GM12891 (cell line): ENCODE results near the gene GTF3C2.
A peak's percentile ranks its signal among the peaks of the same experiment; 100 is the strongest.
"Not testable (repeated sequence)": the region's sequence is repeated elsewhere in the genome, so short reads cannot be mapped to it uniquely, and the experiment has no call there.

ENCODE experiments used
- DNase-seq: peaks from one replicate; pipeline ENCODE4 v3.0.0; 2011; ENCODE audit warnings: low spot score; ENCODE audit not compliant: insufficient read length
- FAIRE-seq: peaks from 2 replicates; lab custom pipeline; 2011; peaks lifted over from hg19 to GRCh38; lab: Jason Lieb, UNC
- PAX5 ChIP-seq: IDR thresholded peaks from 2 replicates; pipeline ENCODE4 v1.6.1; 2011; ENCODE audit warnings: low read length, moderate library complexity, mild to moderate bottlenecking; ENCODE audit not compliant: insufficient read depth, severe bottlenecking
- POLR2A ChIP-seq: IDR thresholded peaks from 2 replicates; pipeline ENCODE4 v1.6.1; 2011; ENCODE audit warnings: low read depth, low read length, control low read depth
- POLR2AphosphoS5 ChIP-seq: IDR thresholded peaks from 2 replicates; pipeline ENCODE4 v1.6.1; 2011; ENCODE audit warnings: low read depth, low read length, control low read depth
- POU2F2 ChIP-seq: IDR thresholded peaks from 2 replicates; pipeline ENCODE4 v1.6.1; 2011; ENCODE audit warnings: low read depth, mild to moderate bottlenecking, control low read depth, low read length, moderate library complexity
- SPI1 ChIP-seq: IDR thresholded peaks from 2 replicates; pipeline ENCODE4 v1.6.1; 2011; ENCODE audit warnings: low read depth, low read length, control low read depth
- TAF1 ChIP-seq: IDR thresholded peaks from 2 replicates; pipeline ENCODE4 v1.6.1; 2011; ENCODE audit warnings: low read depth, low read length, control low read depth

The GTF3C2 gene

DNA sequence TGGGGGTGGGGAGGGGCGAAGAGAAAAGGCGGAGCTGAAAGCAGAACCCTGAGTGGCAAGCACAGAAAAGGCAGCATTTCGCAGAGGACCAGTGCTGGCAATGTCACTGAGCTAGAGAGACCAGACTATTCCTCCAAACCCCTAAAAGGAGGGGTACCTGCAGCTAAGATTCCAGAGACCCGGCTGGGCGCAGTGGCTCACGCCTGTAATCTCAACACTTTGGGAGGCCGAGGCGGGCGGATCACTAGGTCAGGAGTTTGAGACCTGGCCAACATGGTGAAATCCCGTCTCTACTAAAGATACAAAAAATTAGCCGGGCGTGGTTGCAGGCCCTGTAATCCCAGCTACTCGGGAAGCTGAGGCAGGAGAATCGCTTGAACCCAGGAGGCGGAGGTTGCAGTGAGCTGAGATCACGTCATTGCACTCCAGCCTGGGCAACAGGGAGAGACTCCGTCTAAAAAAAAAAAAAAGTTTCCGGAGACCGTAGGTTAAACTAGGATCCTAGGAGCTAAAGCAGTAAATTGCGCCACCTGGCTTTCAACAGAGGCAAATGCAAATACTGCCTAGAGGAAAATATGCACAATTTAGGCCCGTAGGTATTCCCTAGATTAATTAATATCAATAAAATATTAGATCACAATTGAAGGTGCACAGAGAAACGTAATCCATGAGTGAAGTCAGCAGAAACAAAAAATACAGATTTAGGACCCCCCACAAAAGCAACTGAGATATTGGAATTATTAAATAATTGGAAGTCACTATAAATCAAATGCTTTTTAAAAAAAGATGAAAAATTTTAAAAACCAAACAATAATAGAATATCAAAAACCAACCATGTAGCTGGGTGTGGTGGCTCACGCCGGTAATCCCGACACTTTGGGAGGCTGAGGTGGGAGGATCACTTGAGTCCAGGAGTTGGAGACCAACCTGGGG, 53.2 kb downstream of the GTF3C2 start:
- TF ChIP-seq POU2F2 (peak; percentile 60; the same call in 1 of the 2 replicates), POLR2AphosphoS5 (no peak), TAF1 (no peak), PAX5 (no peak), SPI1 (no peak)
- DNase-seq (peak; percentile 48), FAIRE-seq (peak; percentile 13)

DNA sequence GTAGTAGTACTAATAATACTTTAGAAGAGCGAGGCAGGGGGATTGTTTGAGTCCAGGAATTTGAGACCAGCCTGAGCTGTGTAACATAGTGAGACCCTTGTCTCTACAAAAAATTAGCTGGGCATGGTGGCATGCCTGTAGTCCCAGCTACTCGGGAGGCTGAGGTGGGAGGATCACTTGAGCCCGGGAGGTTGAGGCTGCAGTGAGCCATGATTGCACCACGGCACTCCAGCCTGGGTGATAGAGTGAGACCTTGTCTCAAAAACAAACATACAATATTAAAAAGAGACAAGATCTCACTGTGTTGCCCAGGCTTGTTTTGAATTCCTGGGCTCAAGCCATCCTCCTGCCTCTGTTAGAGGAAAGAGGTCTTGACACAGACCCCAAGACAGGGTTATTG, 56.0 kb downstream of the GTF3C2 start:
- not testable (repeated sequence) for DNase-seq, FAIRE-seq

DNA sequence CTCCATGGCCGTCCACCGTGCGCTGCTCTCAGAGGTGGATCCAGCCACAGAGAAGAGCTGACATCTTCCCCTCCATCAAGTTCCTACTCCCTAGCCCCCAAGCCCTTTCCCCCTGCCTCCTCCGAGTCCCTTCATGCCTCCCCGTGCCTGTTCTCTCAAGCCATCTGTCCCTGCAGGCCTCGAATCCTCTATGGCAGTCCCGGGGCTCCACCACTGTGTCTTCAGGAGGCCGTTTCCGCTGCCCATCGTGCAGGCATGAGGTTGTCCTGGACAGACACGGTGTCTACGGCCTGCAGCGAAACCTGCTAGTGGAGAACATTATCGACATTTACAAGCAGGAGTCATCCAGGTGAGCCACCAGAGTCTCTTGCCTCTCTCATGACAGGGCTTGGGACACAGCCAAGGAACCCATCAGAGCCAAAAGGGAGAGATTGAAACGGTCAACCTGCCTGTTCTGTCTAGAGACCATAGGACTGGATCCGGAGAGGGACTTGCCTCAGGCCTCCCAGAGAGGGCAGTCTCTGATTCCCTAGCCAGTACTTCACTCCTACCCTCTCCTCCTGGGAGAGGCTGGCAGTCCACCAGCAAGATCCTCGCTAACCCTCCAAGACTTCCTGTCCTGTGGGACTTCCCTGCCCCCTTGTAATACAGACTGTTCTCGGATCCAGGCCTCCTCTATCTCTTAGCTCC, 58.0 kb downstream of the GTF3C2 start:
- no peak for TF ChIP-seq POLR2A
- no peak for TF ChIP-seq TAF1
- TF ChIP-seq POU2F2 = no peak
- no peak for TF ChIP-seq POLR2AphosphoS5
- no peak for TF ChIP-seq SPI1
- no peak for TF ChIP-seq PAX5
- DNase-seq = no peak
- FAIRE-seq = no peak

DNA sequence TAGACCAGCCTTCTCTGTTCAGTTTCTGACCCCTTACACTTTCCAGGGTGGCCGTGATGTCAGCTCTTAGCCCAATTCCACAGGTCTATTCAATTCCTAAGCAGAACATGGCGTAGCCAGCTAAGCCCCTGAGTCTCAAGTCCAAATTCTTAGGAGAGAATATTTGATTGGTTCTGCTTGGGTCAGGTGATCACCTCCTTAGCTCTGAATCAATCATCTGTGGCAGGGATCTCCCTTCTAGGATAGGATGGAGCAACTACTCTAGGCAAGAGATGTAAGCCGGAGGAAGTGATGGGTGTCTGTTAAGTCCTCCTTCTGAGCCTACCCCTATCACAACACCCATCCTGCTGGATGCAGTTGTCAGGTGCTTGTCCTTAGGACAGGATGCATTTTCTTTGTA, 59.4 kb downstream of the GTF3C2 start:
- TF ChIP-seq POLR2A = no peak
- TF ChIP-seq POLR2AphosphoS5 = no peak
- no peak for TF ChIP-seq SPI1
- TF ChIP-seq PAX5 = no peak
- no peak for TF ChIP-seq POU2F2
- TF ChIP-seq TAF1 = no peak
- no peak for FAIRE-seq
- DNase-seq = no peak

DNA sequence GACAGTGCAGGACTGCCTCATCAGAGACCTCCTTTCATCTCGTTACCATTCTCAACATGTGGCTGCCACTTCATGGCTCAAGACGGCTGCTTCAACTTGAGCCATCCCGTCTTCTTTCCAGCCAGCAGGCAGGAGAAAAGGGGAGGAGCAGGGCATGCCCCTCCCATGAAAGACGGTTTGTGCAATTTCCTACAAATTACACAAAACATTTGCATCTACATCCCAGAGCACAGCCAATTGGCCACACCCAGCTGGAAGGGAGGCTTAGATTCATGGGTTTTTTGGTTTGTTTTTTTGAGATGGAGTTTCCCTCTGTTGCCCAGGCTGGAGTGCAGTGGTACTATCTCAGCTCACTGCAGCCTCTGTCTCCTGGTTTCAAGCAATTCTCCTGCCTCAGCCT, 60.1 kb downstream of the GTF3C2 start:
- TF ChIP-seq POLR2AphosphoS5 = no peak
- FAIRE-seq (no peak), DNase-seq (no peak)

DNA sequence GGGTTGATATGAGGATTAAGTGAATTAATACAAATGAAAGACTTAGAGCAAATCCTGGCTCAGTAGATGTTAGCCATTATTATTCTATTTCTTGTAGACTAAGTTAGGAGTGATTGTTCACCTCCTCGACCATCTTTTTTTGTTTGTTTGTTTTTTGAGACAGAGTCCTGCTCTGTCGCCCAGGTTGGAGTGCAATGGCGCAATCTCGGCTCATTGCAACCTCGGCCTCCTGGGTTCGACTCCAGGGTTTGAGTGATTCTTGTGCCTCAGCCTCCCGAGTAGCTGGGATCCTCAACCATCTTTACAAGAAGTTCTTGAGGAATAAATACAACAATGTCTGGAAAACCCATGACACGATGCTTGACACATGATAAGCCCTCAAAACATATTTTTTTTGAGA, 61.6 kb downstream of the GTF3C2 start:
- TF ChIP-seq PAX5 (no peak), POLR2A (no peak), POU2F2 (no peak), SPI1 (no peak), POLR2AphosphoS5 (no peak), TAF1 (no peak)
- DNase-seq = no peak
- no peak for FAIRE-seq

DNA sequence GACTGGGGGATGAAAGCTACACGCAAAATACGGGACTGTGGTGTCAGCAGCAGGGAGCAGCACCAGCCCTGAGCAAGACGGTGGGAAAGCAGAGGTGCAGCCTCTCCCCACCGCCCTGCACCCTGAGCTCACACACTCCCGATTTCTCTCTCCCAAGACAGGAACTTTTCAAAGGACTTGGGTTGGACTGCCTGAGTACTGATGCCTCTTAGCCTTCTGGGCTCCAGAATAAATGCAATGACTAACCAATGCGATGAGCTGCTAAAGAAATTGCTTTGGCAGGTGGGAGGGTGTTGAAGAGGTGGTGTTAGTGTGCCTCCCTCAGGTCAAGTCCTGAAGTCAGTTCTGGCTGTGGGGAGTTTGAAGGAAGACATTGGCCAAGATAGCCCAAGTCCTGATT, 64.7 kb downstream of the GTF3C2 start:
- no peak for DNase-seq
- FAIRE-seq = no peak
- TF ChIP-seq TAF1 (no peak), POLR2AphosphoS5 (no peak), PAX5 (no peak), POLR2A (no peak), SPI1 (no peak), POU2F2 (no peak)

DNA sequence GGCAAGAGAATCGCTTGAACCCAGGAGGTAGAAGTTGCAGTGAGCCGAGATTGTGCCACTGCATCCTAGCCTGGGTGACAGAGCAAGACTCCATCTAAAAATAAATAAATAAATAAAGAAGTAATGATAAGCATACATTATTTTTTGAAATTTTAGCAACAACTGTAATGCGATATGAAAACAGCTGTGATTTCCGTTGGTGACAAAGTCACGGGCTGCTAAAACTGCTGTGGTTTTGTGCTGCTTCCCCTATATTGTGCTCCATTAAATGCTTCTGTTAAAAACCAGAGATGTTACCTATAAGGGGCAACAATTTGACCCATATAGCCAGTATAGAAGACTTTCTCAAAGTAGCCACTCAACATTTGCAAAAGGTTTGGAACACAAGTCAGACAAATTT, 66.0 kb downstream of the GTF3C2 start:
- TF ChIP-seq PAX5 (no peak), SPI1 (no peak), POLR2A (no peak), TAF1 (no peak), POU2F2 (no peak), POLR2AphosphoS5 (no peak)
- FAIRE-seq (no peak), DNase-seq (no peak)

DNA sequence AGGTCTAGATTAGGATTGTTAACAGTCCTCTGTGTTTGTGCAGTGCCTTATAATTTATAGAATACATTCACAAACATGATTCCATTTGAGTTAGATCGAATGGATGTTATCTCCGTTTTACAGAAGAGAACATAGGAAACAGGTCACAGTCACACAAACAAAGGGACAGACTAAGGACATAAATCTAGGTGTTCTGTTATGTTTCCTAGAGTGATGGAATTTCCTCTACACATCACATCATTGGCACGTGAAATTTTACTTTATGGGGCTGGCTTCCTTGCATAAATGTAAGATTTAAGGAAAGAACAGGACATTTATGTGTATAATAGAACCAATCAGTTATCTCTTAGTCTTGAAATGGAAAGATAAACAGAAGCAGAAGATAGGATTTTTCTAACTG, 68.0 kb downstream of the GTF3C2 start:
- DNase-seq (no peak), FAIRE-seq (no peak)
- no peak for TF ChIP-seq SPI1
- no peak for TF ChIP-seq POLR2A
- TF ChIP-seq TAF1 = no peak
- no peak for TF ChIP-seq POU2F2
- TF ChIP-seq PAX5 = no peak
- TF ChIP-seq POLR2AphosphoS5 = no peak
